H1 (cell line): Measurements from ENCODE around the gene EPHA3. TPM values are rescaled to one million over a fixed set of nuclear protein-coding genes. Genes with fewer than 3 reads are reported as not detected.

Experiments used
- CTCF ChIA-PET: fragments of 300-600 bp; sonication (Branson Sonifier 250); formaldehyde crosslinking; loops from one replicate; lab custom pipeline; 2021; ENCODE audit not compliant: partially characterized antibody; lab: Charles Lee
- POLR2A ChIA-PET: fragments of 300-600 bp; sonication (Branson Sonifier 250); formaldehyde crosslinking; loops from one replicate; lab custom pipeline; 2021; ENCODE audit warnings: inconsistent platforms; ENCODE audit not compliant: partially characterized antibody; lab: Charles Lee
- DNase-seq, 2 experiments: peaks; one replicate each; pipeline versions ENCODE4 v3.0.0 to v3.0.0-alpha.2; 2010 to 2022; ENCODE audit warnings: low spot score in 2 of 2, low read depth in 1 of 2, mixed read lengths in 1 of 2
- FAIRE-seq: peaks from 2 replicates; lab custom pipeline; 2011; peaks lifted over from hg19 to GRCh38; lab: Jason Lieb, UNC
- H2AFZ ChIP-seq: 2 replicates; pipeline ENCODE4 v1.8.1; 2012; ENCODE audit warnings: low read length, inconsistent platforms
- H2AK5ac ChIP-seq: 2 replicates; pipeline ENCODE4 v1.6.1; 2013; ENCODE audit warnings: low read depth, low read length
- H2BK120ac ChIP-seq: replicated peaks from 2 replicates; pipeline ENCODE3; 2013; ENCODE audit warnings: low read depth, low read length, inconsistent platforms
- H2BK12ac ChIP-seq: 2 replicates; pipeline ENCODE4 v1.6.1; 2013; ENCODE audit warnings: low read depth, low read length
- H2BK15ac ChIP-seq: 2 replicates; pipeline ENCODE4 v1.6.1; 2013; ENCODE audit warnings: low read length
- H2BK20ac ChIP-seq: 2 replicates; pipeline ENCODE4 v1.6.1; 2013; ENCODE audit warnings: low read length
- H2BK5ac ChIP-seq: 2 replicates; pipeline ENCODE4 v1.6.1; 2013; ENCODE audit warnings: low read depth, low read length
- H3K14ac ChIP-seq: 2 replicates; pipeline ENCODE4 v1.6.1; 2013; ENCODE audit warnings: inconsistent platforms; ENCODE audit not compliant: insufficient read length
- H3K18ac ChIP-seq: 2 replicates; pipeline ENCODE4 v1.6.1; 2013; ENCODE audit warnings: low read length; ENCODE audit errors: extremely low read depth
- H3K23ac ChIP-seq: 2 replicates; pipeline ENCODE4 v1.6.1; 2013; ENCODE audit warnings: inconsistent platforms; ENCODE audit not compliant: insufficient read length
- H3K23me2 ChIP-seq: 2 replicates; pipeline ENCODE4 v1.6.1; 2013; ENCODE audit warnings: low read depth, low read length
- H3K27ac ChIP-seq: 2 replicates; pipeline ENCODE4 v1.6.1; 2011; ENCODE audit warnings: low read depth, low read length, inconsistent platforms
- H3K27me3 ChIP-seq, 4 experiments: replicated peaks in 1 of 4; 1 replicate in 1 of 4; 2 replicates in 3 of 4; pipeline versions ENCODE4 v1.6.1 to v1.8.1; 2011 to 2013; ENCODE audit warnings: low read length in 3 of 4, mild to moderate bottlenecking in 3 of 4, inconsistent platforms in 2 of 4, mixed read lengths in 2 of 4, moderate library complexity in 1 of 4; ENCODE audit not compliant: control insufficient read depth in 3 of 4, insufficient read depth in 3 of 4; ENCODE audit errors: extremely low read depth in 1 of 4
- H3K36me3 ChIP-seq, 4 experiments: 2 replicates each; pipeline versions ENCODE4 v1.6.1 to v1.8.1; 2011 to 2013; ENCODE audit warnings: mild to moderate bottlenecking in 4 of 4, low read length in 3 of 4, moderate library complexity in 2 of 4, control low read depth in 1 of 4, inconsistent platforms in 1 of 4; ENCODE audit not compliant: insufficient read depth in 4 of 4, control insufficient read depth in 2 of 4
- H3K4ac ChIP-seq: replicated peaks from 2 replicates; pipeline ENCODE3; 2013; ENCODE audit warnings: low read length, low read depth, mixed read lengths, inconsistent platforms; ENCODE audit not compliant: insufficient read length
- H3K4me1 ChIP-seq, 4 experiments: replicated peaks in 1 of 4; 1 replicate in 1 of 4; 2 replicates in 3 of 4; pipeline versions ENCODE4 v1.6.1 to v1.8.1; 2011 to 2013; ENCODE audit warnings: low read length in 3 of 4, inconsistent platforms in 2 of 4, mixed read lengths in 1 of 4; ENCODE audit not compliant: insufficient read depth in 4 of 4, control insufficient read depth in 3 of 4
- H3K4me2 ChIP-seq, 2 experiments: 2 replicates each; pipeline versions ENCODE4 v1.6.1 to v1.8.1; 2011 to 2013; ENCODE audit warnings: low read depth in 2 of 2, low read length in 2 of 2, control low read depth in 1 of 2, inconsistent platforms in 1 of 2, mild to moderate bottlenecking in 1 of 2; ENCODE audit not compliant: insufficient read depth in 1 of 2
- H3K4me3 ChIP-seq, 4 experiments: fragments of 200-600, 300-600 bp in 1 of 4; sonication (generic), shearing (Covaris generic), sonication (Bioruptor Twin) in 1 of 4; 2 replicates each; pipeline versions ENCODE4 v1.5.1 to v1.8.1; 2011 to 2016; ENCODE audit warnings: low read length in 4 of 4, low read depth in 3 of 4, control low read depth in 2 of 4, inconsistent platforms in 2 of 4, mild to moderate bottlenecking in 2 of 4, mixed read lengths in 1 of 4, moderate library complexity in 1 of 4; ENCODE audit not compliant: insufficient read depth in 2 of 4; ENCODE audit errors: extremely low read depth in 1 of 4
- H3K56ac ChIP-seq: replicated peaks from 2 replicates; pipeline ENCODE3; 2013; ENCODE audit warnings: low read depth, mild to moderate bottlenecking, mixed read lengths, low read length, inconsistent platforms; ENCODE audit not compliant: insufficient read length
- H3K79me1 ChIP-seq: 2 replicates; pipeline ENCODE4 v1.6.1; 2013; ENCODE audit warnings: low read depth, low read length, control low read depth
- H3K79me2 ChIP-seq, 2 experiments: 2 replicates each; pipeline versions ENCODE4 v1.6.1 to v1.8.1; 2012 to 2013; ENCODE audit warnings: low read length in 2 of 2, mild to moderate bottlenecking in 2 of 2, inconsistent platforms in 1 of 2; ENCODE audit not compliant: insufficient read depth in 2 of 2, control insufficient read depth in 1 of 2
- H3K9ac ChIP-seq, 4 experiments: replicated peaks in 1 of 4; 1 replicate in 1 of 4; 2 replicates in 3 of 4; pipeline versions ENCODE4 v1.6.1 to v1.8.1; 2011 to 2013; ENCODE audit warnings: low read depth in 3 of 4, low read length in 3 of 4, control low read depth in 2 of 4, mild to moderate bottlenecking in 2 of 4, moderate library complexity in 2 of 4, inconsistent platforms in 1 of 4; ENCODE audit errors: extremely low read depth in 1 of 4
- H3K9me3 ChIP-seq, 2 experiments: 2 replicates each; pipeline versions ENCODE4 v1.6.1 to v1.8.1; 2012 to 2013; ENCODE audit warnings: mild to moderate bottlenecking in 2 of 2, moderate library complexity in 2 of 2, control low read depth in 1 of 2, inconsistent platforms in 1 of 2, low read depth in 1 of 2, low read length in 1 of 2, mixed read lengths in 1 of 2; ENCODE audit not compliant: insufficient read depth in 2 of 2
- H4K20me1 ChIP-seq, 2 experiments: replicated peaks in 1 of 2; 2 replicates each; pipeline versions ENCODE3 to v1.8.1; 2011 to 2013; ENCODE audit warnings: inconsistent platforms in 2 of 2, low read length in 2 of 2, mild to moderate bottlenecking in 1 of 2; ENCODE audit not compliant: insufficient read depth in 2 of 2, control insufficient read depth in 1 of 2
- H4K5ac ChIP-seq: 2 replicates; pipeline ENCODE4 v1.6.1; 2013; ENCODE audit warnings: low read length, low read depth, mixed read lengths, inconsistent platforms; ENCODE audit not compliant: insufficient read length
- H4K8ac ChIP-seq: 2 replicates; pipeline ENCODE4 v1.8.0; 2013; ENCODE audit warnings: mild to moderate bottlenecking, moderate library complexity, low read length, inconsistent platforms; ENCODE audit not compliant: insufficient read depth; ENCODE audit errors: extremely low read depth
- H4K91ac ChIP-seq: replicated peaks from 2 replicates; pipeline ENCODE3; 2013; ENCODE audit warnings: low read length, mixed read lengths, inconsistent platforms; ENCODE audit not compliant: insufficient read length
- ASH2L ChIP-seq: fragments of 200-600, 300-600 bp; sonication (generic); IDR thresholded peaks from one replicate; pipeline ENCODE4 v1.7.1; 2017; ENCODE audit warnings: low read length
- CBX5 ChIP-seq: fragments of 300-800, 300-1000 bp; sonication (generic); IDR thresholded peaks from 2 replicates; pipeline ENCODE4 v1.7.1; 2016; ENCODE audit warnings: antibody characterized with exemption, low read length, low read depth
- CBX8 ChIP-seq: fragments of 300-800, 300-1000 bp; sonication (generic); IDR thresholded peaks from 2 replicates; pipeline ENCODE4 v1.7.1; 2016; ENCODE audit warnings: low read depth, low read length, borderline replicate concordance
- CHD2 ChIP-seq: IDR thresholded peaks from 2 replicates; pipeline ENCODE4 v1.6.1; 2012; ENCODE audit warnings: low read length, improper control_type of control experiment
- GTF2F1 ChIP-seq: IDR thresholded peaks from 2 replicates; pipeline ENCODE4 v1.6.1; 2012; ENCODE audit warnings: low read depth, low read length, improper control_type of control experiment, borderline replicate concordance
- HDAC6 ChIP-seq: IDR thresholded peaks from one replicate; pipeline ENCODE4 v1.7.1; 2012; ENCODE audit warnings: low read depth, mild to moderate bottlenecking, inconsistent platforms, low read length, moderate library complexity
- JUN ChIP-seq: IDR thresholded peaks from 2 replicates; pipeline ENCODE4 v1.6.1; 2011; ENCODE audit warnings: low read depth, mild to moderate bottlenecking, improper control_type of control experiment, low read length
- KDM1A ChIP-seq: fragments of 200-600, 300-600 bp; sonication (generic); IDR thresholded peaks from 2 replicates; pipeline ENCODE4 v1.7.1; 2016; ENCODE audit warnings: mild to moderate bottlenecking, low read length, borderline replicate concordance
- MAX ChIP-seq: IDR thresholded peaks from 2 replicates; pipeline ENCODE4 v1.6.1; 2012; ENCODE audit warnings: inconsistent platforms
- PHF8 ChIP-seq: fragments of 200-600 bp; sonication (generic); conservative IDR thresholded peaks from 2 replicates; pipeline ENCODE4 v1.7.1; 2012; ENCODE audit warnings: low read depth, mild to moderate bottlenecking, inconsistent platforms, low read length, moderate library complexity
- POLR2A ChIP-seq, 2 experiments: IDR thresholded peaks; 1 replicate in 1 of 2; 2 replicates in 1 of 2; pipeline ENCODE4 v1.6.1; 2011; ENCODE audit warnings: low read depth in 2 of 2, low read length in 2 of 2, mild to moderate bottlenecking in 2 of 2; ENCODE audit errors: control extremely low read depth in 1 of 2
- RAD21 ChIP-seq, 2 experiments: IDR thresholded peaks in 1 of 2; conservative IDR thresholded peaks in 1 of 2; 2 replicates each; pipeline ENCODE4 v1.6.1; 2011; ENCODE audit warnings: low read depth in 2 of 2, low read length in 2 of 2, improper control_type of control experiment in 1 of 2, inconsistent platforms in 1 of 2, mild to moderate bottlenecking in 1 of 2, moderate library complexity in 1 of 2
- RBBP5 ChIP-seq: IDR thresholded peaks from 2 replicates; pipeline ENCODE4 v1.7.1; 2012; ENCODE audit warnings: low read depth, mild to moderate bottlenecking, inconsistent platforms, low read length, moderate library complexity, borderline replicate concordance
- SIX5 ChIP-seq: IDR thresholded peaks from 2 replicates; pipeline ENCODE4 v1.6.1; 2011; ENCODE audit warnings: mild to moderate bottlenecking, low read depth, low read length
- SP1 ChIP-seq: IDR thresholded peaks from 2 replicates; pipeline ENCODE4 v1.6.1; 2011; ENCODE audit warnings: low read depth, low read length
- TBP ChIP-seq: IDR thresholded peaks from 2 replicates; pipeline ENCODE4 v1.6.1; 2011; ENCODE audit warnings: low read depth, low read length, improper control_type of control experiment
- TEAD4 ChIP-seq: IDR thresholded peaks from 2 replicates; pipeline ENCODE4 v1.6.1; 2012; ENCODE audit warnings: low read depth, low read length, inconsistent platforms, mixed read lengths
- polyA plus RNA-seq, 7 experiments: library from polyadenylated mRNA; depleted of rRNA in 3 of 7; stranded (reverse) in 5 of 7; unstranded in 2 of 7; fragments of >200 nt in 5 of 7; fragments of 200-250 nt in 2 of 7; gene quantifications; 1 replicate in 5 of 7; 2 replicates in 1 of 7; 4 replicates in 1 of 7; pipeline versions ENCODE4 v1.2.1 to v1.2.3, GENCODE V29; 2011 to 2013; ENCODE audit warnings: missing spikeins in 2 of 7, mixed read lengths in 2 of 7
- total RNA-seq: library from RNA; stranded (reverse); fragmentation: NEBNext Ultra II Directional; extraction: Animal tissue kit (Norgen Biotek cat#: 25700); gene quantifications from 2 replicates; pipeline ENCODE4 v1.2.1, GENCODE V29; 2021

The EPHA3 gene
- total and polyA plus RNA-seq, 2 of the 8 experiments (the other 6 are each of a cell fraction or from before 2014, with no cell fraction given), result 0.09 to 0.22 TPM

GRCh38 chr3:89441141-89441540, 333.7 kb downstream of the EPHA3 start:
- Histone ChIP-seq H3K4me3 (no peak overlapping the region), H3K4me1 (no peaks in the 10 kb centered on the region), H3K4ac (no peak overlapping the region), H3K9ac (no peak overlapping the region), H3K9me3 (no peaks in the 10 kb centered on the region), H3K14ac (no peak overlapping the region), H3K56ac (no peak overlapping the region), H4K5ac (no peak overlapping the region), H2BK12ac (no peak overlapping the region), H4K20me1 (no peaks in the 10 kb centered on the region), H3K27ac (no peak overlapping the region), H3K23me2 (no peaks in the 10 kb centered on the region), H3K36me3 (no peaks in the 10 kb centered on the region), H2AK5ac (no peak overlapping the region), H3K79me2 (no peaks in the 10 kb centered on the region), H4K91ac (no peak overlapping the region), H3K18ac (no peak overlapping the region), H2BK20ac (no peak overlapping the region), H4K8ac (no peak overlapping the region), H3K79me1 (no peaks in the 10 kb centered on the region), H2AFZ (no peak overlapping the region), H2BK5ac (no peak overlapping the region), H2BK15ac (no peak overlapping the region), H3K4me2 (no peak overlapping the region), H3K23ac (no peak overlapping the region), H3K27me3 (no peaks in the 10 kb centered on the region), H2BK120ac (no peak overlapping the region)
- ChIA-PET CTCF (no interaction called here), POLR2A (no interaction called here)
- no peak for FAIRE-seq
- no peak for DNase-seq
- TF ChIP-seq POLR2A (IDR thresholded peaks at IDR 0.05; ENCODE audit: control extremely low read depth in 1 of 2, low read depth in 2 of 2, low read length in 2 of 2) (no peak), MAX (no peak), RAD21 (IDR thresholded peaks at IDR 0.05 in 1 of 2, conservative IDR thresholded peaks at IDR 0.05 in 1 of 2; ENCODE audit: low read depth in 2 of 2, low read length in 2 of 2) (no peak), CBX5 (no peak), SP1 (no peak), TBP (no peak), ASH2L (no peak), SIX5 (no peak), CHD2 (no peak), PHF8 (no peak), GTF2F1 (no peak), JUN (no peak), KDM1A (no peak), HDAC6 (no peak), CBX8 (no peak), TEAD4 (no peak), RBBP5 (no peak)
